IPS-18a (cell line): Measurements from ENCODE around the gene UBAC2.

ENCODE experiments used
- H3K27ac ChIP-seq: one replicate; pipeline ENCODE4 v1.5.1; 2013; ENCODE audit warnings: low read length
- H3K27me3 ChIP-seq: one replicate; pipeline ENCODE4 v1.6.1; 2013; ENCODE audit warnings: mild to moderate bottlenecking, low read length; ENCODE audit not compliant: control insufficient read depth, insufficient read depth
- H3K36me3 ChIP-seq: one replicate; pipeline ENCODE4 v1.6.1; 2013; ENCODE audit warnings: low read depth, low read length; ENCODE audit not compliant: control insufficient read depth
- H3K4me1 ChIP-seq: one replicate; pipeline ENCODE4 v1.6.1; 2013; ENCODE audit warnings: low read depth, low read length; ENCODE audit not compliant: control insufficient read depth
- H3K4me3 ChIP-seq: one replicate; pipeline ENCODE4 v1.5.1; 2013; ENCODE audit warnings: low read length
- H3K9ac ChIP-seq: one replicate; pipeline ENCODE4 v1.6.1; 2013; ENCODE audit warnings: mild to moderate bottlenecking, low read length, moderate library complexity
- H3K9me3 ChIP-seq: one replicate; pipeline ENCODE4 v1.6.1; 2013; ENCODE audit warnings: low read depth, low read length; ENCODE audit not compliant: control insufficient read depth

The UBAC2 gene

GRCh38 chr13:99350191-99350590 is 149.5 kb downstream of the UBAC2 start:
- no peaks in the 10 kb centered on the region for H3K27me3 ChIP-seq
- H3K36me3 ChIP-seq, result peaks cover 8% of the 10 kb centered on the region
- H3K4me1 ChIP-seq, result no peaks in the 10 kb centered on the region
- H3K9ac ChIP-seq, result no peak overlapping the region
- no peak overlapping the region for H3K27ac ChIP-seq
- H3K4me3 ChIP-seq, result no peak overlapping the region
- H3K9me3 ChIP-seq, result no peaks in the 10 kb centered on the region

- no peaks in the 10 kb centered on the region for H3K9me3 ChIP-seq
- H3K27ac ChIP-seq, result no peak overlapping the region
- no peaks in the 10 kb centered on the region for H3K4me1 ChIP-seq
- H3K4me3 ChIP-seq, result no peak overlapping the region
- H3K9ac ChIP-seq, result no peak overlapping the region
- no peaks in the 10 kb centered on the region for H3K27me3 ChIP-seq
- peaks cover 11% of the 10 kb centered on the region for H3K36me3 ChIP-seq
These were observed 151.1 kb downstream of the UBAC2 start for GRCh38 chr13:99351772-99352171.

DNA sequence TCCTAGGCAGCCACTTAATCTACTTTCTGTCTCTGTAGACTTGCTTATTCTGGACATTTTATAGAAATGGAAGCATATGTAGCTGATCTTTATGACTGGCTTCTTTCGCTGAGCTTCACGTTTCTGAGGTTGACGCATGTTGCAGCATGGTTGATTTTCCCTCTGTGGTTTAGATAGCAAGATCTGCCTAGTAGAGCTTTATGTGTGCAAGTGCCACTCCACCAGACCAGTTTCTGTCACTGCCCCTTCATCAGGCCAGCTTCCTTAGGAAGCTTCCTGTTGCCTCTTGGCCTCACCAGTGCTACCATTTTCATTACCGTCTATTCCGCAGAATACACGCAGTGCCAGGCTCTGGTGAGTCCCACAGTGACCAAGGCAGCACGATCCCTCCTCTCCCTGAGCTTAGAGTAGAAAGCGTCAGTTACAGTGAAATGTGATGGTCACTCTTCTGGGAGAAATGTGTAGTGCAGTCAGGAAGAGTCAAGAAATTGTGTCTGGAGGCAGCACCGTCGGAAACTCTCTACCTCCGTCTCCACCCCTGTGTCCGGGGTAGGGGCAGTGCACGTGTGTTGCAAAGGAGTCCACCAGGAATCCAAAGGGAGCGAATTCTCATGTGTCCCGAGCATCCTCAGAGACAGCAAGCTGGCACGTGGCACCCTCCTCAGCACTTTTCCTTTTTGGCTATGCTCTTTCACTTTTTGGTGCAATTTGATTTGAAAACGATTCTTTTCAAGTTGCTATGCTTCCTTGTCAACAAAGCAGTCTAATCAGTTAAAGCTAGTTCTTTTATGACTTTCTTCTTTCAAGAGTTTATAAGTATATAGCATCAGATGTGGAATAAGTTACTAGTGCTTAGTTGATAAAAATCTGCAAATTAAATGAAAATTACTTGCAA is 151.9 kb downstream of the UBAC2 start:
- no peaks in the 10 kb centered on the region for H3K4me1 ChIP-seq
- peaks cover 14% of the 10 kb centered on the region for H3K36me3 ChIP-seq
- H3K27me3 ChIP-seq, result no peaks in the 10 kb centered on the region
- no peak overlapping the region for H3K27ac ChIP-seq
- H3K9ac ChIP-seq, result no peak overlapping the region
- H3K4me3 ChIP-seq, result no peak overlapping the region
- no peaks in the 10 kb centered on the region for H3K9me3 ChIP-seq

GRCh38 chr13:99353246-99353600 is 152.6 kb downstream of the UBAC2 start:
- Histone ChIP-seq H3K36me3 (peaks cover 9% of the 10 kb centered on the region), H3K27ac (no peak overlapping the region), H3K9me3 (no peaks in the 10 kb centered on the region), H3K4me3 (no peak overlapping the region), H3K27me3 (no peaks in the 10 kb centered on the region), H3K9ac (no peak overlapping the region), H3K4me1 (no peaks in the 10 kb centered on the region)

- Histone ChIP-seq H3K4me1 (no peaks in the 10 kb centered on the region), H3K4me3 (no peak overlapping the region), H3K9ac (no peak overlapping the region), H3K9me3 (no peaks in the 10 kb centered on the region), H3K36me3 (peaks cover 9% of the 10 kb centered on the region), H3K27ac (no peak overlapping the region), H3K27me3 (no peaks in the 10 kb centered on the region)
These were observed 153.2 kb downstream of the UBAC2 start for GRCh38 chr13:99353836-99354235.

DNA sequence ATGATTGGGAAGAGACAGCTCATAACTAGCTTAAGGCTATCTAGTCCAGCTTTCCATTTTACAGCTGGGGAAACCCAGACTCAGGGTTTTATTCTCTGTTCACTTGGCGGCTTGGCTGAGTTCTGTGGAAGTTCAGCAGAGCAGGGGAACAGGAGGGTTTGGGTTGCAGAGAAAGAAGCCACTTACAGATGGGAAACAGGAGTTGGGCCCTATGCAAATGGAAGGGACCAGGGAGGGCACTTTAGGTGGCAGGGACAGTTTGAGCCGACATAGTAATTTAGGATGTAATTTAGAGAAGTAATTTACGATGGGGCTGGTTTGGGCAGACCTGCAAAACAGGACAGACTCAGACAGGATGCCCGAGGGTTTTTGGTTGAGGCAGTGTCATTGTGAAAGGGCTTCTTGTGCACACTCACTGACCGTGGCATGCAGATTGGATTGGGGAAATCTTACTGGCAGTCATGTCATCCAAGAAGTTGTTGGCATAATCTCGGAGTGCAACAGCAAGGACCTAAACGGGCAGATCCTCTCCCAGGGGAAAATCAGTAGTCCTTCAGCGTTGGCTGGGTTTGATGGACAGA is 153.8 kb downstream of the UBAC2 start:
- Histone ChIP-seq H3K4me1 (no peaks in the 10 kb centered on the region), H3K27me3 (no peaks in the 10 kb centered on the region), H3K4me3 (no peak overlapping the region), H3K9me3 (no peaks in the 10 kb centered on the region), H3K9ac (no peak overlapping the region), H3K27ac (no peak overlapping the region), H3K36me3 (peaks cover 9% of the 10 kb centered on the region)

DNA sequence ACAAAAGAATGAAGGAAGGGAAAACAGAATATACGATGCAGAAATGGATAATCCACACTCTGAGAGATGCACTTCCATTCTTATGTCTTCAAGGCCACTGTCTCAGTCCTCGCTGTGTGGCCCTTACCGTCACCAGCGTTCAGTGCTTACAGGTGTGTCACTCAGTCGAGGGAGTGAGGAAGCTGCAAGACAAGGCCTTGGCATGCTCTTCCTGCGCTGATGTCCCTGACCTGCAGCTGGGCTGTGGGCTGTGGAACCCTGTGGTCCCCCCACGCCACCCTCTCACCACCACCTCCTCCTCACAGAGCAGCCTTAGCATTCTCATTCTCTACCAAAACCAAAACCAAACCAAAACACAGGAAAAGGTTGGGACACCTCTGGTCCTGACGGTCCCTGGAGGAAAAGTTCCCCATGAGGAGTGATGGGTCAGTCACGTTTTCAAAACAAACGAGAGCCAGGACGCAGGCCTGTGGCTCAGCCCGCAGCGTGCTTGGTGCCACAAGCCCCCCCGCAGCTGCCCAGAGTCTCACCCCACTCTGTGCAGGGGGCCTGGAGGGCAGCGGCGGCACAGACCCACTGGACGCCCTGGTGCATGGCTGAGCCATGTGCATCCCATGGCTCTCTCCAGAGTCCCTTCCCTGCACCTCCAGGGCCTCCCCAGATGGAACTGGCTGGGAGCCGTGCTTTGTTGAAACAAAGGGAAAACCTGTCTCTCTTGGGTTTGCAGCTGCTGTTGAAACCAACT is 154.8 kb downstream of the UBAC2 start:
- Histone ChIP-seq H3K36me3 (peaks cover 9% of the 10 kb centered on the region), H3K27me3 (no peaks in the 10 kb centered on the region), H3K9me3 (no peaks in the 10 kb centered on the region), H3K4me3 (no peak overlapping the region), H3K9ac (no peak overlapping the region), H3K27ac (no peak overlapping the region), H3K4me1 (peaks cover 4% of the 10 kb centered on the region)

DNA sequence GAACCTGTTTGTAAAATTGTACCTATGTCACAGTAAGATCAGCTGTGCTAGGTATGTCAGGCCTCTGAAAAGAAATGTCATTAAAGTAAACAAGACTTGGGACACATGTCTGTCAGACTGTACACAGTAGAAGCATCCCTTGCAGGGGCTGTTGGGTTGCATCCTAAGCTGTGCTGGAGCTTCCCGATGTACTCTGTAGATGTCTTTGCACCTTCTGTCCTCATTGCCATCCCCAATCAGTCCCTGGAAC is 155.3 kb downstream of the UBAC2 start:
- H3K27me3 ChIP-seq, result no peaks in the 10 kb centered on the region
- no peaks in the 10 kb centered on the region for H3K9me3 ChIP-seq
- H3K9ac ChIP-seq, result no peak overlapping the region
- H3K4me3 ChIP-seq, result no peak overlapping the region
- no peak overlapping the region for H3K27ac ChIP-seq
- H3K36me3 ChIP-seq, result peaks cover 9% of the 10 kb centered on the region
- peaks cover 4% of the 10 kb centered on the region for H3K4me1 ChIP-seq

DNA sequence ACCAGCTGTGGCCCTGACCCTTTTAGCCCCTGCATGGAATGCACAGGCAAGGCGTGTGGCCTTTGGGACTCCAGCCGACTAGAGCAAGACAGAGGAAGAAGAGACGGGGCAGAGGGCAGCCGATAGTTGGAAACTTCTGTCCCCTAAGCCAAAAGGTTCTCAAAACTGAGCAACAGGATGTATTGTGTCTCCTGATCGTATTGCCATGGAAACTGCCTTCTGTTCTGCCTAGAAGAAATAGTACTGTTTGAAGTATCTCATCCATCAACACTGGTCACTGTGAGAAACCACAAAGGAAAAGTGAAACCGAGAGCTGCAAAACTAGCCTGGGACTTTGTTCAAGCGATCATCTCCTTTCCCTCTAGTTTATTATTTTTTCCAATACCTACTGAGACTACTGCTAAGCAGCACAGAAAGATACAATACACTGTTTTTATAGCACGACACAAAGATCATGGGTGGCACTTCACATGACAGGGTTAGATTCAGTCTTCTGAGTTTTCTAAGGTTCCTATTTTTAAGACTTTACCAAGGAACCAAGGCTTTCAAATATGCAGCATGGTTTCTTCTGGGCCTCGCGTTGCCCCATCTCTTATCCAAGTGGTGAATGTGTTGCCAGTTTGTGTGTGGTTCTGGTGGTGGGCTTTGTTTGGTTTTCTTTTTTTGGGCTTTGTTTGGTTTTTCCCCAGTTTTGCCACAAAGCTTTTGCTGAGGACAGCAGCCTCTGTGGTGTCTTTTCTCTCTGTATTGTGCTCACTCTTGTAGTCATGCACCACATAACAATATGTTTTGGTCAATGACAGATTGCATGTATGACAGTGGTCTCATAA is 155.8 kb downstream of the UBAC2 start:
- H3K36me3 ChIP-seq, result peaks cover 13% of the 10 kb centered on the region
- no peak overlapping the region for H3K27ac ChIP-seq
- no peak overlapping the region for H3K4me3 ChIP-seq
- no peak overlapping the region for H3K9ac ChIP-seq
- peaks cover 4% of the 10 kb centered on the region for H3K4me1 ChIP-seq
- H3K9me3 ChIP-seq, result no peaks in the 10 kb centered on the region
- no peaks in the 10 kb centered on the region for H3K27me3 ChIP-seq

- no peaks in the 10 kb centered on the region for H3K27me3 ChIP-seq
- H3K4me3 ChIP-seq, result no peak overlapping the region
- H3K27ac ChIP-seq, result no peak overlapping the region
- no peaks in the 10 kb centered on the region for H3K9me3 ChIP-seq
- H3K36me3 ChIP-seq, result peaks cover 13% of the 10 kb centered on the region
- H3K4me1 ChIP-seq, result peaks cover 4% of the 10 kb centered on the region
- H3K9ac ChIP-seq, result no peak overlapping the region
These were observed 156.5 kb downstream of the UBAC2 start for GRCh38 chr13:99357131-99357596.

DNA sequence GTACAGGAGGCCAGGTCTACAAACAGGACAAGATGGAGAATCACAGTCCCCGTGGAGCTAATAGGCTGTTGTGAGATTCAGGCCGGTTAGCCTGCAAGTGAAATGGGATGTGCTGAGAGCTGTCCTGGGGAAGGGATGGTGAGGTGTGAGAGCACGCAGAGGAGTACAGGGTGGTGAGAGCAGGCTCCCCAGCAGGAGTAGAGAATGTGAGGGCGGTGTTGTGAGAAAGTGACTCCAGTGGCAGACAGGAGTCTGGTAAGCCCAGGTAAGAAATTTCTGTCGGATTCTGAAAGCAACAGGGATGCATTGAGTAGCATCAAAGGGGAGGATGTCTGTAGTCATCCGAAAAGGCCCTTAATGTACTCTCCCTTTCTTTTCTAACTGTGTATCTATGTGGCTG is 157.3 kb downstream of the UBAC2 start:
- Histone ChIP-seq H3K4me1 (peaks cover 4% of the 10 kb centered on the region), H3K27ac (no peak overlapping the region), H3K36me3 (peaks cover 13% of the 10 kb centered on the region), H3K4me3 (no peak overlapping the region), H3K9ac (no peak overlapping the region), H3K27me3 (no peaks in the 10 kb centered on the region), H3K9me3 (no peaks in the 10 kb centered on the region)
